ENCODE results near the gene KDM4B.

Gene KDM4B

GRCh38 chr19:4984438-4984990 lies 15.6 kb downstream of the KDM4B start:
- DNase-seq (ENCODE audit: low spot score): no peak

DNA sequence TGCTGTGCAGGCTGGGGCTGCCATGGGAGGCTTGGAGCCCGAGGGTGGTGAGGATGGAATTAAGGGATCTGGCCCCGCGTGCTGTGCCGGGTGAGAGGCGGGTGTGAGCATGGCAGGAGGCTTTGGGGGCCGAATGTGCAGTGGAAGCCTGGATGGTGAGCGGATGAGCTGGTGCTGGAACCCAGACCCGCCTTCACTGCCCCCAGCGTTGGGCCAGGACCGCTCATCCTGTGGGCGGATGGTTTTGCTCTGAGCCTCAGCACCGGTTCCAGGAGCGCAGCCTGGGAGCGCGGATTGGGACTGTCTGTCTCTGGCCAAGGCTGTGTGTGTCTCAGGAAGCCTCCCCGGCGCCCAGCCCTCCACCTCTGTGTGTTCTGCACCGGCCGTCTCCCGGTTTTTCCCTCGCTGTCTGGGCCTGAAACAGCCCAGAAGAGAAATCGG lies 16.7 kb downstream of the KDM4B start:
- FAIRE-seq (no peak), DNase-seq (ENCODE audit: low spot score) (no peak)

More at GRCh38 chr19:4984438-4984990, 15.6 kb downstream of the KDM4B start:
- no peak for FAIRE-seq

DNA sequence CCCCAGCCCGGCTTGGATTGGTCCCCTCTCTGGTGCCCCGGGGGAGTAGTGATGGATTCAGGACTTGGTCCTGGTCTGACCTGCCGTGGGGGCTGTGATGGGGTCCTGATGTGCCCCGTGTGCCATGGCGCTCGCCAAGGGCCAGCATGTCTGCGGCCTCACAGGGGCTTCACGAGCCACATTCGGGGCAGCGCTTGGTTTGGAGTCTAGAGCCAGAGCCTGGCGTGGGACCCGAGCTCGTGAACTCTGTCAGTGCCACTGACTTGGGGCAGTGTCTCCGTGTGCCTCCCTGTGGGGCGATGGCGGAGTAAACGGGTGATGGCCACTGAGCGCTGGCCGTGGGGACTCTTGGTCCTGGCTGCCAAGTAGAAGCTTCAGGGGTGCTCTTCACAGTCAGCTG lies 17.1 kb downstream of the KDM4B start:
- FAIRE-seq (no peak), DNase-seq (ENCODE audit: low spot score) (no peak)

DNA sequence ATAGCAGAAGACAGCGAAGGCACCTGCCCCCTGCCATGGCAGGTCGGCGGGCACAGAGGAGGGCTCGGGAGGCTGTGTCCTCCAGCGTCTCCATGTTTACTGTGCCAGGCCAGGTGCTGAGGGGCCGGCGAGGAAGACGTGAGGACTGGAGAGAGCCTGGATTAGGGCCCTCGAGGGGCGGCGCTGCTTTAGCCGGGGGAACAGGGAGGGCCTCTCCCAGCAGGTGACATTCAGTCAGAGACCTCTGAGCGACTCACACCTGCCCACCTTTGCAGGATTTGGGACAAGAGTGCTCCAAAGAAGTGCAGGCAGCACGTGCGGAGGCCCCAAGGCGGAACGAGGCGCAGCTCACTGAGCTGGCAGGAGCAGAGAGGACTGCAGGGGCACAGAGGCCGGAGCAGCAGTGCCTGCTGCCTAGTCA lies 17.6 kb downstream of the KDM4B start:
- DNase-seq (ENCODE audit: low spot score): no peak
- FAIRE-seq: no peak

DNA sequence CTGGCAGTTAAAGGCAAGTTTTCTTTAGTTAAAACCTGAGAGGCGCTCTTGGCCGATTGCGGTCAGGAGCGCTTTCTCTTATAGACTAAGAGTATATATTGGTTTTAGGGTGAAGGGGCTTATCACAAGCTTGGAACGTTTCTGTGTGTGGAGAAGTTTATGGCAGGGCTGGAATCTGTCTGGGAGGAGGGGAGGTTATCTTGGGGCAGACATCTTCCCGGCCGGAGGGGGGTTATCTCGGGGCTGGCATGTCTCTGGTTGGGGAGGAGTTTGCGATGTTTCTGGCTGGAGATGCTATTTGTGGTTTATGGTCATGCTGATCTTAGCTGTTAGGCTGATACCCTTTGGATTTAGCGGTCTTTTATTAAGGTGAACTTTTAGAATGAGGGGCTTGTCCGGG lies 18.3 kb downstream of the KDM4B start:
- DNase-seq (ENCODE audit: low spot score) (no peak), FAIRE-seq (no peak)

- no peak for FAIRE-seq
These were observed 18.9 kb downstream of the KDM4B start for GRCh38 chr19:4987692-4988370.

GRCh38 chr19:4988770-4989251 lies 19.9 kb downstream of the KDM4B start:
- FAIRE-seq (no peak), DNase-seq (ENCODE audit: low spot score) (no peak)

More at GRCh38 chr19:4987692-4988370, 18.9 kb downstream of the KDM4B start:
- no peak for DNase-seq (ENCODE audit: low spot score)

GRCh38 chr19:4990306-4990705 lies 21.4 kb downstream of the KDM4B start:
- DNase-seq (ENCODE audit: low spot score) (no peak), FAIRE-seq (no peak)

DNA sequence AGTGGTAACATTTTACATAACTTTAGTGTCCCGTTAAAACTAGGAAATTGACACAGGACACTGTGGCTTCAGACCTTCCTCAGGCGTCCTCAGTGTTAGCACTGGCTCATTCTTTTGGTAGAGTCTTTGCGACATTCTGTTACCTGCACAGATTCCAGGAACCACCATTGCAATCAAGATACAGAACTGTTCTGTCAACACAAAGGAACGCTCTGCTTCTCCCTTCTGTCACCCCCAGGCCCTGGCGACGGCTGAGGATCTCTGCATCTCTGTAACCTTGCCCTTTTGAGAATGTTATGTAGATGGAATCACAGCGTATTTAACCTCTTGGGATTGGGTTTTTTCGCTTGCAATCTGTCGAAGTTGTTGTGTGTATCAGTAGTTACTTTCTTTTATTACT lies 22.6 kb downstream of the KDM4B start:
- DNase-seq (ENCODE audit: low spot score): no peak
- FAIRE-seq: no peak

DNA sequence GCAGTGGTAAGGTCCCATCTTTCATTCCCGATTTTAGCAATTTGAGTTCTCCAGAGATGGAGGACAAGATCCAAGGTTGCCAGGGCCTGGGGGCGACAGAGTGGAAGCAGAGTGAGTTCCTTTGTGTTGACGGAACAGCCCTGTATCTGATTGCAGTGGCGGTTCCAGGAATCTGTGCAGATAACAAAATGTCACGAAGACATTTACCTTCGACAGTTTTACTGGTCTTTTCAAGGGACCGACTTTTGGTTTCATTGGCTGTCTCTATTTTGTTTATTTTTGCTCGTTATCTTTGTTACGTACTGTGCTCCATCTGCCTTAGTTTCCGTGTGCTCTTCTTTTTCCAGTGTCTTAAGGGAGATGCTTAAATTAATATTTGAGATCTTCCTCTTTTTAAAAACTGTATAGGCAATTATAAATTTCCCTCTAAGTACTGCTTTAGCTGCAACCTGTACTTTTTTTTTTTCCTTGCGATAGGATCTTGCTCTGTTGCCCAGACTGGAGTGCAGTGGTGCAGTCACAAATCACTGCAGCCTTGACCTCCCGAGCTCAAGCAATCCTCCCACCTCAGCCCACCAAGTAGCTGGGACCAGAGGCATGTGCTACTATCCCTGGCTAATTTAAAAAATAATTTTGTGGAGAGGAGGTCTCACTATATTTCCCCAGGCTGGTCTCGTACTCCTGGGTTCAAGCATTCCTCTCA lies 23.2 kb downstream of the KDM4B start:
- FAIRE-seq (no peak), DNase-seq (ENCODE audit: low spot score) (no peak)

DNA sequence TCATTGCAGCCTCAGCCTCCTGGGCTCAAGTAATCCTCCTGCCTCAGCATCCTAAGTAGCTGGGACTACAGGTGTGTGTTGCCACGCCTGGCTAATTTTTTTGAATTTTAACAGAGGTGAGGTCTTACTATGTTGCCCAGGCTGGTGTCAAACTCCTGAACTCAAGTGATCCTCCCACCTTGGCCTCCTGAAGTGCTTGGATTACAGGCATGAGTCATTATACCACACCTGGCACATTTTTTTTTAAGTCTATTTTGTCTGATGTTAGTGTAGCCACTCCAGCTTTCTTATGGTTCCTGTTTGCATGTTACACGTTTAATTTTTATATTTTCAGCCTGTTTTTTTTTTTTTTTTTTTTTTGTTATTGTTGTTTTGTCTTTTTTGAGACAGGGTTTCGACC lies 24.8 kb downstream of the KDM4B start:
- FAIRE-seq: no peak
- DNase-seq (ENCODE audit: low spot score): no peak

- no peak for DNase-seq (ENCODE audit: low spot score)
- FAIRE-seq: no peak
These were observed 27.8 kb downstream of the KDM4B start for GRCh38 chr19:4996701-4997100.

DNA sequence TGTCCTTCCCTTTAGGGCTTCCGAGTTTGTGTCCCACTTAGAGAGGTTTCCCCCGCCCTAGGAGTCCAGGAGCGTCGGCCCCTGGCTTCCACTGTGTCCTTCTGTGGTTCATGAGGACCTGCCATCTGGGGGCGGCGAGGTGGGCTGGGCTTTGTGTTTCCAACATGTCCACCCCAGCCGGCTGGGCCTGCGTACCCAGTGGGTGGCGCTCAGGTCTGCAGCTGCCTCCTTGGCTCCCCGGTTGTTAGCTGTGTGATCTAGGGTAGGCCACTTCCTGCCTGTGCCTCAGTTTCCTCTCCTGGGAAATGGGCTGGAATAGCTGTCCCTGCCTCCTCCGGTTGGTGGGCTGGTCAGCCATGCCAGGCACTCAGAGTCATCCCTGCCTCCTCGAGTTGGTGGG lies 28.4 kb downstream of the KDM4B start:
- no peak for FAIRE-seq

GRCh38 chr19:5000120-5000611 lies 31.3 kb downstream of the KDM4B start:
- FAIRE-seq (peak; percentile 77), DNase-seq (ENCODE audit: low spot score) (no peak)

More for the DNA sequence above, 28.4 kb downstream of the KDM4B start:
- no peak for DNase-seq (ENCODE audit: low spot score)

GRCh38 chr19:5001615-5002014 lies 32.7 kb downstream of the KDM4B start:
- DNase-seq (ENCODE audit: low spot score) (peak; percentile 48), FAIRE-seq (no peak)

GRCh38 chr19:5002143-5002542 lies 33.2 kb downstream of the KDM4B start:
- no peak for FAIRE-seq
- peak; percentile 16 for DNase-seq (ENCODE audit: low spot score)

DNA sequence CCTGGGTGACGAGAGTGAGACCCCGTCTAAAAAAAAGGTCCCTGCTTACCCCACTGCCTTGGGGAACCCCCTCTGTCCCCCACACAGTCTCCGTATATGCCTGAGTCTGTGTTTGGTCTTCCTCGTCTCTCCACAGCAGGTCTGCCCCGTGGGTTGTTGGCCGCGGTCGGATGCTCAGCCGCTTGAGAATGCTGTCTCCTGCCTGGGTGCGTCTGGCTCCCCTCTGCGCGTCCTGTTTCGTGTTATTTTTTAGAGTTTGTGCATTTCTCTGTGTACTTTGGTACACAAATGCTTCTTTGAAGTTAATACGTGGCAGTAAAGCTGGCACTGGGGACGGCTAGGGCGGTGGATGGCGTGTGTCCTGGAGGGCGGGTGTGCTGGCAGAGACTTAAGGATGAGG lies 34.9 kb downstream of the KDM4B start:
- FAIRE-seq (no peak), DNase-seq (ENCODE audit: low spot score) (no peak)

DNA sequence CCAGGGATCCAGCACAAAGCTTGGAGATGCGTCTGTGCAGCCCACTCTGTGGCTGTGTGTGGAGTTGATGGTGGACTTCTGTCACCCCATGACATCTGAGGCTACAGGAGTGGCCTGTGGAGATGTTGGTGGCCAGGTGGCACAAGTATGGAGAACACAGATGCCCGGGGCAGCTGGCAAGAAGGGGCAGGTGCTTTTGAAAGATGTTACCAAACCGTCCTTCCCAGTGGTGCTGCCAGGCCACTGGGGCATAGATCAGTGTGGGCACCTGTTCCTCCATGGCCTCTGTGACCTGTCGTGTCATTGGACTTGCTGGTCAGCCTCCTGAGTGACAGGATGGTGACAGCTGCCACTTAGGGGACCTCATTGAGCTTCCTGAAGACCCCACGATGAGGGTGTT lies 36.2 kb downstream of the KDM4B start:
- FAIRE-seq (no peak), DNase-seq (ENCODE audit: low spot score) (no peak)

GRCh38 chr19:5006201-5006600 lies 37.3 kb downstream of the KDM4B start:
- no peak for FAIRE-seq
- no peak for DNase-seq (ENCODE audit: low spot score)

DNA sequence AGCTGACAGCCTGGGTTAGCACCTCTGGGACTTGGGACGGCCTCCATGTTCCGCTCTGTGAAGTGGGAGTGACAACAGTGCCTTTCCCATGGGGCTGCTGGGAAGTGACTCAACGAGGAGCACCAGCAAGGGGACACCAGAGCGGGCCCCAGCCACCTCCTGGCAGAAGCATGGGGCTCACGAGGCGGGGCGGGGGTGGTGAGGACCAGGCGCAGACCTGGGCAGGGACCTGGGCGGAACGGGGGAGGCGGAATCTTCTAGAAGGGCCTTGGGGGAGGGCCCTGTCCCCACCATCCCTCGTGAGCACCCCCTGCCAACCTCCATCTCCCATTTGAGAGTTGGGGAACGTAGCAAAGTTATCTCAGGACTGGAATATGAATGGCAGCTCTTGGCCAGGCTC lies 37.9 kb downstream of the KDM4B start:
- FAIRE-seq: no peak
- DNase-seq (ENCODE audit: low spot score): no peak

- DNase-seq (ENCODE audit: low spot score) (no peak), FAIRE-seq (no peak)
These were observed 42.7 kb downstream of the KDM4B start for GRCh38 chr19:5011476-5012238.

Data from urothelium cell line (cell line).